ENCODE results near the gene MRPS27. TPM values are rescaled to one million over a fixed set of nuclear protein-coding genes. Genes with fewer than 3 reads are reported as not detected.

MRPS27 gene
- total RNA-seq, 1 donor from 2014 or later: 54.7 TPM

Small RNAs within 50 kb of the gene (microRNA-seq; reads per million reads assigned to microRNA genes)
- not detected for gene MIR4803 (ENCODE audit: borderline number of aligned reads, unreplicated experiment)

Other genes with a start within 250 kb of the MRPS27 start
- 58.6 and 63.8 TPM in 2 replicates for gene MAP1B, start 212.8 kb downstream of the MRPS27 start, total RNA-seq
- 8.9 and 13.5 TPM in 2 replicates for gene PTCD2, start 133 bp upstream of the MRPS27 start, total RNA-seq
- not detected in 2 replicates for gene ZNF366, start 187.2 kb upstream of the MRPS27 start, total RNA-seq

Measured in progenitor cell of endocrine pancreas (in vitro differentiated cells).